ENCODE results near the gene MALRD1. TPM values are rescaled to one million over a fixed set of nuclear protein-coding genes. Genes with fewer than 3 reads are reported as not detected.

Gene MALRD1
- total and polyA plus RNA-seq, 2 of the 8 experiments (the other 6 are each of a cell fraction or from before 2014, with no cell fraction given) = 0.32 to 0.35 TPM

- TF ChIP-seq CHD7 (IDR thresholded peaks at IDR 0.05; ENCODE audit: insufficient replicate concordance, low read length) (no peak), CTBP2 (IDR thresholded peaks at IDR 0.05; ENCODE audit: borderline replicate concordance, insufficient read depth, insufficient read length, low read length) (no peak)
These were observed 14.9 kb upstream of the MALRD1 start (continued) for GRCh38 chr10:19033741-19034140.
